Astrocyte of the cerebellum (primary cell): ENCODE results near the gene CCER1.

ENCODE experiments used
- DNase-seq: peaks from one replicate; pipeline ENCODE4 v3.0.0-alpha.2; 2011; ENCODE audit warnings: low read depth
- H3K4me3 ChIP-seq: 2 replicates; pipeline ENCODE4 v1.5.1; 2011; ENCODE audit warnings: mild to moderate bottlenecking, low read depth, low read length, moderate library complexity
- in situ Hi-C: cut with HindIII; loops from 2 replicates; pipeline ENCODE4 v1.10.0; 2017; ENCODE audit warnings: low sequenced_read_pairs
- TF ChIP-seq, protein P1 (sequence below): IDR thresholded peaks from 2 replicates; pipeline ENCODE4 v1.5.1; 2012; ENCODE audit warnings: low read length, low read depth, moderate library complexity, mild to moderate bottlenecking; ENCODE audit errors: missing control alignments

CCER1 gene

DNA sequence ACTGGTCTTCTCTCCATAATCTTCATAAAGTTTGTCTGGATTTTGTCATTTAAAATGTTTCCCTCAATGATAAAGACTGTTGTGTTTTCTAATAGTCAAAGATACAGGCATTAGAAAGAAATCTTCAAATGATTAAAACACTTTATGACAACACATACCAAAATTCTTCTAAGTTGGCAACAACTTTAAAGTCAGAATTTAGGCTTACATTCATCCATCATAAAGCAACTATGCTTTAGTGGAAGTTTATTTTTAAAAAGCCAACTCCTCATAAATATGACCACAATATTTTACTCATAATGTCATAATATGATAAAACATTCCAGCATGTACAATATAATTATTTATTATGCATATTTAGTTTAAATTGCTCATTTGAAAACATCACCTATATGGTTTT is 17.2 kb upstream of the CCER1 start:
- in situ Hi-C loops, result no loop called here
- DNase-seq, result no peak
- no peak overlapping the region for H3K4me3 ChIP-seq
- TF ChIP-seq, protein P1, sequence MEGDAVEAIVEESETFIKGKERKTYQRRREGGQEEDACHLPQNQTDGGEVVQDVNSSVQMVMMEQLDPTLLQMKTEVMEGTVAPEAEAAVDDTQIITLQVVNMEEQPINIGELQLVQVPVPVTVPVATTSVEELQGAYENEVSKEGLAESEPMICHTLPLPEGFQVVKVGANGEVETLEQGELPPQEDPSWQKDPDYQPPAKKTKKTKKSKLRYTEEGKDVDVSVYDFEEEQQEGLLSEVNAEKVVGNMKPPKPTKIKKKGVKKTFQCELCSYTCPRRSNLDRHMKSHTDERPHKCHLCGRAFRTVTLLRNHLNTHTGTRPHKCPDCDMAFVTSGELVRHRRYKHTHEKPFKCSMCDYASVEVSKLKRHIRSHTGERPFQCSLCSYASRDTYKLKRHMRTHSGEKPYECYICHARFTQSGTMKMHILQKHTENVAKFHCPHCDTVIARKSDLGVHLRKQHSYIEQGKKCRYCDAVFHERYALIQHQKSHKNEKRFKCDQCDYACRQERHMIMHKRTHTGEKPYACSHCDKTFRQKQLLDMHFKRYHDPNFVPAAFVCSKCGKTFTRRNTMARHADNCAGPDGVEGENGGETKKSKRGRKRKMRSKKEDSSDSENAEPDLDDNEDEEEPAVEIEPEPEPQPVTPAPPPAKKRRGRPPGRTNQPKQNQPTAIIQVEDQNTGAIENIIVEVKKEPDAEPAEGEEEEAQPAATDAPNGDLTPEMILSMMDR, result no peak

DNA sequence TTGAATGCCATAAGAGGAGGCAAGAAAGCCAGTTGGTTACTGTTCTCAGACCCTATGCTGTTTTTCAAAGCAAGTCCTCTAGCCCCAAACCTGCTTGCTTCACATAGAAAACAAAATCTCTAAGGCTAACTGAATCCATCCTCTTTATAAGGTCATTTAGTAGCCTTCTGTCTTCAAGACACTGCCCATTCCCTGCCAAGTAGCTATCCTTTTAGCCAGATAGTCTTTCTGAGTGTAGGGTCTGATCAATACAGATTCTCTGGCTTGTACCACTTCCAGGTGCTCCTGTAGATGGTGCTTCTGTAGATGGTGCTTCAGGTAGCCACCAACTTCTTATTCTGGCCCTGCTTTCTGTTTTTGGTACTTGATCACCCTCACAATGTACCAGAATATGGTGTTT is 15.9 kb upstream of the CCER1 start:
- H3K4me3 ChIP-seq, result no peak overlapping the region
- TF ChIP-seq, protein P1, result no peak
- in situ Hi-C loops, result no loop called here
- DNase-seq, result no peak

DNA sequence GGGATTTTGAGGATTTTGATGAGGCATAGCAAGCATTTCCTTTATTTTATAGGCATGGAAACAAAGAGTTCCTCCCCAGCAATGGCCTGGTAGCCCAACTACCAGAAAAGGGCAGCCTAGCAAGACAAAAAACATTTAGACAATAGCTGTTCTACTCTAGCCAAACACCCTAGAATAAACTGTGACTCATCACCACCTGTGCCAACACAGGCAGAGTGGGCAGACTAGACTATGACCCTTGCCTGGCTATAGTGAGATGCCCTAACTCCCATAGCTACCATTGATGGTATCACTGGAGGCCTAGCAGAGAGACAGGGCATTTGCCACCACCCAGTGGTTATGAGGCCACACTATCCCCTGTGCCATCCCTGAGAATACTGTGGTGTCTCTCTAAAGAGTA is 15.5 kb upstream of the CCER1 start:
- no peak for DNase-seq
- no peak overlapping the region for H3K4me3 ChIP-seq
- TF ChIP-seq, protein P1, result no peak
- in situ Hi-C loops, result no loop called here

DNA sequence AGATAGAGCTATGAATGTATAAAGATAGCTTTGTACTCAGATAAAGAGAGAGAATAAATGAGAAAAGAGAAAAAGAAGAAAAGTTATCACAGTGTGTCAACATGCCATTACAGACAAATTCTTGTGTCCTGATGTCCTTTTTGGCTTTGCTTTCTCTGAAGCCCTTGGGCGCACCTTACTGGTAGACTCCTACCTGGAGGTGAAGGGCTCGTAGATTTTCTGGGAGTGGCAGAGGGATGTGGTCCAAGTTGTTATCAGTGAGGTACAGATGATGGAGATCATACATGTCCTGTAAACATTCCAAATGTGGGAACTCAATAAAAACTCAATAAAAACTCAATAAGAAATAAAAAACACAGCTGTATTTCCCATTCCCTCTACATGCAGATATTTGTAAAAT is 14.9 kb upstream of the CCER1 start:
- TF ChIP-seq, protein P1, result no peak
- DNase-seq, result no peak
- in situ Hi-C loops, result no loop called here
- H3K4me3 ChIP-seq, result no peak overlapping the region

DNA sequence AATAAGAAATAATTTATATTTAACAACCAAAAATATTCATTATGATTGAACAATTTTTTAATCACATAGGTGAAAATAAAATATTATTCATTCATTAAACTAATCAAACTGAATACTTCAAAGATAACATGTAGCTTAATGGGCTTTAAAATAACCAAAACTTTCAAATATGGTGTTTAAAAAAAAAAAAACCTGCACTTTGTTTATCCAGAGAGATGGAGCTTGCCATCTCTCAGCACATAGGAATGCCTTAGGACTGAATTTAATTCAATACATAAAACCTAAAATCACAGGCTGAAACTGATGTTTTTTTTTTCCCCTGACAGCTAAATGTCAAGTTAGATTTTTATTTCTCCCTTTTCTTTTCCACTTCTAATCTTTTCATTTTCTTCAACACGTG is 14.4 kb upstream of the CCER1 start:
- in situ Hi-C loops, result no loop called here
- H3K4me3 ChIP-seq, result no peak overlapping the region
- DNase-seq, result no peak
- TF ChIP-seq, protein P1, result no peak

DNA sequence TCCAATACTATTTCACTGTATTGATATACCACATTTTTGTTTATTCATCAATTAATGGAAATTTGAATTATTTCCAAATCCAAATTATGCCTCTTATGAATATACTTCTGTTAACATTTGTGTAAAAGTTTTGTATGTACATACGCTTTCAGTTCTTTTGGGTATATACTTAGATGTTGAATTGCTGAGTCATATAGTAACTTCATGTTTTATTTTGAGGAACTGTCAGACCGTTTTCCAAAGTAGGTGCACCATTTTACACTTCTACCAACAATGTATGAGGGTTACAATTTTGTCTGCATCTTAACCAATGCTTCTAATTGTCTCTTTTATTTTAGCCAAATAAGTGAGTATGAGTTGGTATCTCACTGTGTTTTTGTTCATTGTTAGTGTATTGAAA is 10.2 kb upstream of the CCER1 start:
- TF ChIP-seq, protein P1, result no peak
- H3K4me3 ChIP-seq, result no peak overlapping the region
- no peak for DNase-seq
- in situ Hi-C loops, result no loop called here

DNA sequence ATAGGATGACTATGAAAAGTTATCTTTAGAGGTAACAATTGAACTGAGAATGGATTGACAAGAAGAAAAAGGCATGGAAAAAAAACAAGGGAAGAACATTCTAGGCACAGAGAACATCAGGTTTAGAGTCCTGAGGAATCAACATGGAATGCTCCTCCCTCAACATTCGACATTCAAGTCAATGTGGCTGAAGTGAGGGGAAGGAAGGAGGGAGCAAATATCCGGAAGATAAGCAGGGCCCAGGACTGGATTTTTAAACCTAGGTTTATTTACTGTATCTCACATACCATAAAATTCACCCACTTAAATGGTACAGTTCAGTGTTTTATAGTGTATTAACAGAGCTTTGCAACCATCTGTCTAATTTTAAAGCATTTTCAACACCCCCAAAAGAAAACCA is 9.6 kb upstream of the CCER1 start:
- in situ Hi-C loops, result no loop called here
- TF ChIP-seq, protein P1, result no peak
- no peak for DNase-seq
- no peak overlapping the region for H3K4me3 ChIP-seq
